GM18873 (cell line): ENCODE measurements around the gene AP5Z1.
A peak's percentile ranks its signal among the peaks of the same experiment; 100 is the strongest.

Experiments used
- ATAC-seq: cut with Tn5 transposase; IDR thresholded peaks from one replicate; pipeline ENCODE4 v1.9.1; 2021; ENCODE audit warnings: mild to moderate bottlenecking, moderate library complexity, moderate number of reproducible peaks; ENCODE audit not compliant: unreplicated experiment, low FRiP score

The AP5Z1 gene

DNA sequence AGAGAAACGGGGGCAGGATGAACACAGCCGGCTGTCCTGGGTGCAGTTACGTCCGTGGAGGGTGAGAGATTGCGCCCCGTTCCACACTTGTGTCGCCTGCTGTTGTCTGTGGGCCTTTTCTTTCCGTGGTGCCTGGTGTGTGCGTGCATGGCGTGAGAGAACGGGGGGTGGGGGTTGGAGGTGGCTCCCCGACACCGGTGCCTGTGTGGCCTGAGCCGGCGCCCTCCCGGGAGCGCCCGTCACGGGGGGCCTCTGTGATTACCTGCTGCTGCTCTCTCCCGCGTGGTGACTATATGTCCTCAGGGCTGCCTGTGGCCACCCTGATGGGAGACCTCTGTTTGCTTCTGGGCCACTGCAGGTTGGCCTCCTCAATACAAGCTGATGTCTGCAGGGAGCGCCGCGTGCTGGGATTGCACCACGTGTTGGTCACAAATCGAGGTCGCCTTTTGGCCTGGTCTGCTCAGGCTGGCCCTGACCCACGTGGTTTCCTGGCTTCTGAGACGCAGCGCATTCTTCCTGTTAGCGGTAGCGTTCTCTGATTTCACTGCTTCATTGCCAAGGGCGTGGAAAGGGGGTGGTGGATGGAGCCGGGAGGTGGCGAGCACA lies 10.9 kb upstream of the AP5Z1 start:
- no peak for ATAC-seq

DNA sequence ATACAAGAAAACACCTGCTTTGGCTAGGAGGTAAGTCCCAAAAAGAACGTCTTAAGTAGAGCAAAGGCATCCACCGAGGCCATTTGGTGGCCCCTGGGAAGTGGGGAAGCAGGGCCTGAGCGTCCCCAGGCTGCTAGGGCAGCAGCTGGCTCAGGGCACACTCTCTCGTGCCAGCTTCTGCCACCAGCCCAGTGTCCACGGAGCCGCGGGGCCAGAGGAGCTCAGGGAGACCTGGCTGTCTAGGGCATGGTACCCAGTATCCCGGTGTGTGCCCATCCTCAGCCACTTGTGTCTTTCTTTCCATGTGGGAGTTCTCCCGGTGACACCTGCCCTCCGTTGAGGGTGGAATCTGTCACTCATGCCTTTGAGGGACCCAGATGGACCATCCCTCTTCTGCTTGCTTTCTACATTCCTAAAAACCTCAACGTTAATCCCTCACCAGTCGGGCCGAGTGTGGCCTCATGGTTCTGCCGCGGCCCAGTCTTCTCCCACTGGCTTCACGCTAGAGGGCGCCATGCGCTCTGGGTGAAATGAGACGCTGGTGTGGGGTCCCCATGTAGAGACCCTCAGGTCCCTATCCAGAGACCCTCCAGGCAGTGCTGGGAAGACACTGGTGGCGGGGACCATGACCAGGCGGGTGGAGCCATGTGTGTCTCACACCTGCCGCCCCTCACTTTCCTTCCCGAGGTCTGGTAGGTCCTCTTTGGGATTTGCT lies 9.5 kb upstream of the AP5Z1 start:
- no peak for ATAC-seq

DNA sequence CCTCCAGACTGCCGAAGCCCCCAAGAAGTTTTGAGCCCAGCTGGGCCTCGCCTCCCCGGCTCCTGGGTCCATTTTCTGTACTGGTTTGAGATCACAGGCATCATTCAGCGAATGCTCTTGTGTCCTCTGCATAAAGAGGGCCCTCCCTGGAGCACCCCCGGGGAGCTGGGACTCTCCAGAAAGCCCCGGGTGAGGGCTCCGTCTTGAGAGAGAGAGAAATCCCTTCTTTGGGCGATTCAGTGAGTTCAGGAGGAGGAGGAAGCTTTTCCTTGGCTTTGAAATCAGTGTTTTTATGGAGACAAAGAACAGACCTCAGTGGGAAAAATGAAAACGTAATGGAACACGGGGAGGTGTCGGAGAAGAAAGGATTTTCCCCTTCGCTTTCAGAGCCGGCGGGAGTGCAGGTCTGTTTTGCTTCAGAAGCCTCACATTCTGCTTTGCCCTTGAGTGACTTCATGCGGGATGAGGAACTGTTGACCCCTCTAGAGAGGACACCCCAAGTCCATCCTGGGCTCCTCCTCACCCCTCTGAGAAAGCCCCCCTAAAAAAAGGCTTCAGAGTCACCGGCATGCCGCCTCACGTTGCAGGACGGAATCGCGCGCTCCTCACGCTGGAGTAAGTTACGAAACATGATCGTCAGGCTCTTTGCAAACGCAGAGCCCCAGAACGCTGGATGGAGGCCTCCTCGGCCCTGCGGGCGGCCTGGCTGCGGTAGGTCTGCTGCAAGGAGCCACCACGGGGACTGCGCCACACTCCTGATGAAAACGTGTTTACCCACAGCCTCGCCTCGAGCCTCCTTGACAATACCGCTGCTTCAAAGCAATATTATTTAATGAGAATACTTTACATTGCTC lies 8.5 kb upstream of the AP5Z1 start:
- no peak for ATAC-seq

DNA sequence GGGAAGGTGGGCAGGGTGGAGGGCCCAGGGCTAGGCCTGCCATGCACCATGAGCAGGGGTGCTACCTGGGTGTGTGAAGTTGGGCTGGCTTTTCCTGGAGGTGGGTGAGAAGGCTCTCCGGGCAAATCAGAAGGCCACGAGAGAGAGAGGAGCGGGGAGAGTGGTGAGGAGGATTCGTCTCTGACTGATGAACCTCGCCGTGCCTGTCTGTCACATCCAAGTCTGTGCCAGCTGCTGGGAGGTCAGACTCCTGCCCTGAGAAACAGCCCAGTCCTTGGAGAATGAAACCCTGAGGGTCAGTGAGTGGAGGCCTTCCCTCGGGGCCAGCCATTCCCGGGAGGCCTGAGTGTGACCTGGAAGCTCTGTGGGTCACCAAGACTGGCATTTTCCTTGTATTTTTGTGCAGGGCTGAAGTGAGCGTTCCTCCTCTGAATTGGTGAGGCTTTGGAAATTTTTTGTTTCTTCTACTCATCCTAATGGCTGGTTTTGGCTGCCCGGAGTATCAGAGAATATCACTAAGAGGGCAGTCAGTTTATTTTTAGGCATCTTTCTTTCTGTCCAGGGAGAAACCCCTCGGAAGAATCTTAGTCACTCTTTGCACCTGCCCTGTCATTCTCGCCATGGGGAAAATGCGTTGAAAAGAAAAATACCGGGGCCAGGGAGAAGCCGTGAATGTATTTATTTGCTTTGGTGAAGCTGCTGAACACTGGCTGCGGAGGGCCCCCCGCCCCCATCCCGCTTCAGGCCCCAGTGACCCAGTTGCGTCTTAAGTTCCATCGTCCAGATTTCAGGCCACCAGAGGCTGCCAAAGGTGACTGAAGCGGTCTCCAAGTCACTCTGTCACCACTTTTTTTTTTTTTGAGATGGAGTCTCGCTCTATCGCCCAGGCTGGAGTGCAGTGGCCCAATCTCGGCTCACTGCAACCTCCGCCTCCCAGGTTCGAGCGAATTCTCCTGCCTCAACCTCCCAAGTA lies 6.5 kb upstream of the AP5Z1 start:
- no peak for ATAC-seq

DNA sequence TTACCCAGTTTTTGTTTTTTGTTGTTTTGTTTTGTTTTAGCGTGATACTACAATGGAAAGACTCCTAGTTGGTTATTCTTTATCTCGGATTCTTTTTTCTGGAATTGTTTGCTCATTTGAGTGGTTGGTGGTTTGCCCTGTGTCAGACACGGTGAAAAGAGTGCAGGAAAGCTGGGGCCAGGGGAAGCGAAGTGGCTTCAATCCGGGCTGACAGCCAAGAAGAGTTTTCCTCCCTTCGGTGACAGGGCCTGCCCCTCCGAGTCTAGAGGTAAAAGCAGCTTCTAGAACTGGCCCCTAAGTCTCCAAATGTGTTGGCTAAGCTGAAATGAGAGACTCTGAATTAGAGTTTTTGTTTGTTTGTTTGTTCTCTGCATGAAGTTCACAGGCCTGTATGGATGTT lies 5.7 kb upstream of the AP5Z1 start:
- no peak for ATAC-seq

DNA sequence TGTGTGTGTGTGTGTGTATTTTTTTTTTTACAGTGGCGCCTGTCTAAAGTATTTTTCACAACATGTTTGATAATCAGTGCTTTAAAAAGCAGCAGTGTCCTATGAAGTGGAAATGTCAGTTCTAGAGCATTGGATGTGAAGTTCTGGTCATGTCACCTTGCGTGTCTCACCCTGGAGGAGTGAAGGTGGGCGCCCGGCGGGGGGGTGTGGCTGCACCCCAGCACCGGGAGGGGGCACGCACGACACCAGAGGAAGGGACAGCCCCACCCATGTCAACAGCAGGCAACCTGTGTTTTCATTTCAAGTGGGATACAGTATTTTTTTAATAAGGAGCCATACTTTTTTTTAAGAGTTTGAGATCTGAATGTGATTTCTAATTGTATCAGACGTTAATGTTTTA lies 4.5 kb upstream of the AP5Z1 start:
- no peak for ATAC-seq

DNA sequence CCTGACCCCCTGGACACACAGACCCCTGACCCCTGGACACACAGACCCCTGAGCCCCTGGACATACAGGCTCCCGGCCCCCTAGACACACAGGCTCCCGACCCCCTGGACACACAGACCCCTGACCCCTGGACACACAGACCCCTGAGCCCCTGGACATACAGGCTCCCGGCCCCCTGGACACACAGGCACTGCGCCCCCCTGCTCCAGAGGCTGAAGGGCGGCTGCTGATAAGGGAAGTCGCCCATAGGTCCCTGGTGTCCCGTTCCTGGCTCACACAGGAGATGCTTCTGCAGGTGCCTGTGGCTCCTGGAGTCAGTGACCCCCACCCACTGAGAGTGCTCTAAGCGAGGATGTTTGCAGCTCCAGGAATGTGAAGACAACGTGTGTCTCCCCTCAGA lies 3.7 kb upstream of the AP5Z1 start:
- no peak for ATAC-seq

DNA sequence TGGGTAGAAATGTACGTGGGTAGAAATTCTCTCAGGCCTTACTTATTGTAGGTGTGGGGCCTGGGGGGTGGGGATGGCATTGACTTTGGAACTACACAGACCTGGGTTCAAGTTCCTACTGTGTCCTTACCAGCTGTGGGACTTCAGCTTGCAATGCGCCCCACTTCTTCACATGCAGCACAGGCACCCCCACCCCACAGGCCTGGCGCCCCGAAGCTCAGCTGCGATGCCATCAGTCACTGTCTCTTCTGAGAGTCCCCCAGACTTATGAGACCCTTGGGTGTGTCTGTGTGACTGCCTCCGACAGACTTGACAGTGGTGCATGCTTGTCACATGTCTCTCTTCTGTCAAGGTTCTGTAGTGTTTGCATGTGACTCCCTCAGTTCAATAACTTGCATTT lies 3.1 kb upstream of the AP5Z1 start:
- no peak for ATAC-seq

DNA sequence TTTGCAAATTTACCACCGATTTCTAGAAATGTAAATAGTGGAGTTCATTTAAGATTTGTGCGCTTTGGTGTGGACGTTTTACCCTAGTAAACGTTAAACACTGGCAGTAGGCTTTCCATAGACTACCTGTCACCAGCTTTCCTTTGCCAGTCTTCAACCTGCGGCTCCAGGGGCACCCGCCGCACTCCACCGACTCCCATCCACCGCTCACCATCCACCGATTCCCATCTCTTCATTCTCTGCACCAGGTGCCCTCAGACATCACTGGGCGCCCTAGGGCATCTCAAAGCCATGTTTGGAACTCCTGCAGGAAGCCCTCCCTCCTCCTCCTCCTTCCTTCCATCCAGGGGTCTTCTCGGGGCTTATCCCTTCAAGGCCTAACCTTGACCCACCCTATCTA lies 1.4 kb upstream of the AP5Z1 start:
- ATAC-seq, result no peak

DNA sequence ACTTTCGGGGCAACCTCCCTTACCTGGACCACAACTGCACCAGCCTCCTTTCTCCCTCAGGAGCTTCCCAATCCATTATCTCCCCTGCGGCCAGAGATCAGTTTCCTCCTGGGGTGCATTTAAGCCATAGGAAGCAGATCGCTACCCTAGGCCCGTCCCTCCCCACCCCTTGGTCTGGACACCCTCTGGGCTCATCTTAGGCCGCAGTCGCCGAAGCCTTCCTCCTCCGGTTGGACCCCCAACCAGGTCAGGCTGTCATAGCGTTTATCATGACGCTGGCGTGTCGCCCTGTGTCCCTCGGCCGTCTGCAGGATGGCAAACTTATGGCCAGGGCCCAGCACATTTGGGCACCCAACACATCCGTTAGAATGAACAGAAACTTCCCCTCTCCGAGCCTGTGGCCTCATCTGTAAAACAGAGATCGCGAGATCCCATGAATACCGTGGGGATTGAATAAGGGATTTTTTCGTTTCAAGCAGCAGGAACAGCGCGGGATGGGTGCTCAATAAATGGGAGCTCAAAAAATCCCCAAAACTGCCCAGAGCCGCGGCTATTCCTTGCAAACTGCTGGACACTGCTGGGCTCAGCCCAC lies 669 bp upstream of the AP5Z1 start:
- ATAC-seq, result peak; percentile 15

DNA sequence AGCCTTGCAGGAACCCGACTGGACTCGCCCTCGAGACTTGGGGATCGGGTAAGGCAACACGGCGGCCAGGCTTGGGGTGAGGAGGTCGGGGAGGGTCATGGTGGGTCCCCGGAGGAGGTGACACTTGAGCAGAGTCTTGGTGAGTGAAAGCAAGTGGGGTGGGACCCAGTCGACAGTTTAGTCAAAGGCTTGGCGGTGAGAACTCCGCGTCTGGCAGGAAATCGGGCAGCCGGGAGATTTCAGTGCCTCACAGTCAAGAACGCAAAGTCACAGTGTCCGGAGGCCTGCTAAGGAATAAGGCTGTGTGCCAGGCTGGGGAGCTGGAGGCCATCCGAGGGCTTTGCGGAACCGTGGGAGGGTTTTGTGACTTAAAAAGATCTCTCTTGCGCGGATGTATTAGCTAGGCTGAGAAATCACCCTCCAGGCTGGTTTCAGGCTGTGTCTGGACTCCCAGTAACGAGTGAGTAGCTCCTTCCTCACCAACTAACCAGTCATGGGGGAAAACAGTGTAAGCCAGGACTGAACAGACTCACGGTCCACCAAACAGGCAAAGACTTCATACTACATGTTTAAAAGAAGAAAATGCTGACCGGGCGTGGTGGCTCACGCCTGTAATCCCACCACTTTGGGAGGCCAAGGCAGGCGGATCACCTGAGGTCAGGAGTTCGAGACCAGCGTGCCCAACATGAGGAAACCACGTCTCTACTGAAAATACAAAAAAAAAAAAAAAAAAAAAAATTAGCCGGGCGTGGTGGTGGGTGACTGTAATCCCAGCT lies 613 bp downstream of the AP5Z1 start:
- peak; percentile 2 for ATAC-seq

DNA sequence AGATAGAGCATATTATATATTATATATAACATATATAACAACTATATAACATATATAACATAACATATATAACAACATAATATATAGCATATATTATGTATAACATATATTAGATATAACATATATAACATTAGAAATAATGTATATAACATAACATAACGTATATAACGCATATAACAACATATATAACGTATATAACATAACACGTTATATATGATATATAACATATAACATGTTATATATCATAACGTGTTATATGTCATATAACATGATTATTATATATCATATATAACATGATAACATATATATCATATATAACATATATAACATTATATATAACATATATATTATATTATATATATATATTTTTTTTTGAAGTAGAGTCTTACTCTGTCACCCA lies 3.7 kb downstream of the AP5Z1 start:
- no peak for ATAC-seq

DNA sequence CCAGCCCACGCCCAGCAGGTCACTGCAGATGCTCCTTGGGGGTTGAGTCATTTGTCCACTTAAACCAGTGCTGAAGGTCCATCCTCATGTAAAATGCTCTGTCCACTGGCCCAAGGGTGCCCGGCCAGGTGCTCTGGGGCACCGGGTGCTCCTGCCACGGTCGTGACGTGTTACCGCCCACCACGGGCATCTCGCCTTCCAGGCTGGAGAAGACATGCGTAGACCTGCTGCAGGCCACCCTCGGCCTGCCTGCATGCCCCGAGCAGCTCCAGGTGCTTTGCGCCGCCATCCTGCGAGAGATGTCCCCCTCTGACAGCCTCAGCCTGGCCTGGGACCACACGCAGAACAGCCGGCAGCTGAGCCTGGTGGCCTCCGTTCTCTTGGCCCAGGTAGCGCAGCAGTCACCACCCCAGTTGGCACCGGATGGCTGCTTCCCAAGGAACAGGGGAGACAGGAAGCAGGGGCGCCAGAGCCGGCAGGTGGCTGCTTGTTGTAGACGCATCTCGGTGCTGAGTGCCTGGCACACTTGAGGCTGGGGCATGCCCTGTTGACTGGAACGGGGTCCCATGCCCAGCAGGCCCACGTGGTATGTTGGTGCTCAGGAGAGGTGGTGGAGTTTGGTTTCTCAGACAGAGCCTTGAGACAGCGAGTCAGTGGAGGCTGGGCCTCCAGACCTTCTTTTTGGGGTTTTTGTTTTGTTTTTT lies 6.1 kb downstream of the AP5Z1 start:
- ATAC-seq, result no peak

DNA sequence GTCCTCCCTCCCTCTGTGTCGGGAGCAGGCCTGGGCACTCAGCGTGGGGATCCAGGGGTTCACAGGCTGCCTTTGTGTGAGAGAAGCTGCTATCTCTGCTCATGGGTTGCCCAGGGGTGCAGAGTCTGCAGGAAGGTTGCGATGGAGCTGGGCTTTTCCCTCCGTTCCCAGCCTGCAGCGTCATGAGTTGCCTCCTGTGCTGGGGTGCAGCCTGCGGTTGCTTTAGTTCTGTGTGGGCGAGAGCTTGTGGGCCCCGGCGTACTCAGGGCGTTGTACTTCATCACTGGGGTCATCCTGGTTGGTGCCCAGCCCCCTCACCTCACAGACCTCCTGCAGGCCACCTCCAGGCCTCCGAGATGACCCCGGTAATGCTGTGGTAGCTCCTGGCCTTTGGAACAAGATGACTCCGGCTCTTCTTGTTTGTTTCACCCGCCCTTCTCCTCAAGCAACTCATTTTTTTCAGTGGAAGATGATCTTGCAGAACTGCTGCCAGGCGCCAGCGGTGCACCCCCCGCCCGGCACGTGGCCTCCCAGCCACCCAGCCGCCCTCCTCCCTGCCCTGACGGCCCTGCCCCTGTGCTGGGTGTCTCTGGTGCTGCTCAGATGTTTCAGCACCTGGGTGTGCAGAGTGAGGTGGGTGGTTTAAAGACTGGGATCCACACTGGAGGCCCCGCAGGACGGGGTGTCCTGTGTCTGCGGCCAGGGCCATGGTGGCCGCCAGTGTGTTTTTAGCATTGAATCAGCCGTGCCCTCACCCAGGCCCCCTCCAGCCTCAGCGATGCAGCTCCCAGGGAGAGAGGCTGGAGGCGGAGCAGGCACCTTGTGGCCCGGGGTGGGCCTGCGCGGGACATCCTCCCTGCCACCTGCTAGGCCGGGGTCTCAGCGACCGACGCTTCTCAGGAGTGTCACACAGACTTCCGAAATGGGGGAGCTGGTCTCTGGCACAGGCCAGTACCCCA lies 7.2 kb downstream of the AP5Z1 start:
- ATAC-seq, result no peak

DNA sequence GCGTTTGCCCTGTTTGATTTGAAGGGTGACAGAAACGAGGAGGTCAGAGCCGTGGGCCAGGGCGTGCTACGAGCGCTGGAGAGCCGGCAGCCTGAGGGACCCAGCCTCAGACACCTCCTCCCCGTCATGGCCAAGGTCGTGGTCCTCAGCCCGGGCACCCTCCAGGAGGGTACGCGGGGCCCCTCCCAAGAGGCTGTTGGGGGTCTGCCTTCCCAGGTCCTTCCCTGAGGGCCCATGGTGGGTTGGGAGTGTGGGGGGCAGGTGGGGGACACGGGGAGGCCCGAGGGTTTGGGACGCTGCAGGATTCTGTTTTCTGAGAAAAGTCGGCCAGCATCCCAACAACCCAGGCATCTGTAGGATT lies 7.8 kb downstream of the AP5Z1 start:
- ATAC-seq, result no peak

DNA sequence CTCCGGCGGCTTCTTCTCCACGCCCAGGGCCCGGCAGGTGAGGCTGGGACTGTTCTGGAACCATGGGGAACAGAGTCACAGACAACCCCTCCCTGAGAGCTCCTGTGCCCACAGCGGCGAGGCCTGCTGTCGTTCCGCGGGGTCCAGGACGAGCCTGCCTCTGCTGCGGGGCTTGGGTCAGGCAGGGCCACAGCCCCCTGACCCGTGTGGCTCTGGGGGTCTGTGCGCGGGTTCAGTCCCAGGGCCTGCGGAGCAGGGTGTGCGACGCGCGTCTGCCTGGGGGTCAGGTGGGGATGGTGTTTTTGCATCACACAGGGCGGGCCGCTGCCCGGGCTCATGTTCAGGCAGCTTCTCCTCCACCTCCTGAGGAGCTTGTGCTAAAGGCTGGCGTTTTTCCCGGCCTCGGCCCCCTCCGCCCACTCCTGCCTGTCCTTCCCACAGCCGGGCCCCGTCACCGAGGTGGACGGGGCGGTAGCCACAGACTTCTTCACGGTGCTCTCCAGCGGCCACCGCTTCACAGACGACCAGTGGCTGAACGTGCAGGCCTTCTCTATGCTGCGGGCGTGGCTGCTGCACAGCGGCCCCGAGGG lies 8.4 kb downstream of the AP5Z1 start:
- ATAC-seq, result no peak

DNA sequence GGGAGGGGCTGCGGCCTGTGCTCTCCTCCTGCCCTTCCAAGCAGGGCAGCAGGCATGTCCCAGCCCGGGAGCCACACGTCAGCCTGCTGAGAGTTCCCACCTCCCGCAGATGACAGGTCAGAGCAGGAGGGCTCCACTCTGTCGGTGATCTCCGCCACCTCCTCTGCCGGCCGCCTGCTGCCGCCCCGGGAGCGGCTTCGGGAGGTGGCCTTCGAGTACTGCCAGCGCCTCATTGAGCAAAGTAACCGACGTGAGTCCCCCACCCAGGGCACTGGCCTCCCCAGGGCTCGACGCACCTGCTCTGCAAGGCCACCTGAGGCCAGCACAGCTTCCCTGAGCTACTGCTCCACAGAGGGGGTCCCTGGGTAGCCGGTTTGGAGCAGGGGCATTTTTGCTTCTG lies 9.4 kb downstream of the AP5Z1 start:
- no peak for ATAC-seq
